HepG2 (cell line): Measurements from ENCODE around the gene FBXO44. TPM values are rescaled to one million over a fixed set of nuclear protein-coding genes. Genes with fewer than 3 reads are reported as not detected.
A peak's percentile ranks its signal among the peaks of the same experiment; 100 is the strongest.

Experiments
- ASH2L ChIP-seq: fragments of 300-600, 200-600 bp; sonication (generic); IDR thresholded peaks from 2 replicates; pipeline ENCODE4 v1.7.0; 2017; ENCODE audit warnings: low read depth, mild to moderate bottlenecking, moderate library complexity, mixed read lengths, low read length; ENCODE audit not compliant: insufficient read length
- CBX2 ChIP-seq, 2 experiments: fragments of 200-600 bp in 1 of 2; sonication (generic); formaldehyde crosslinking in 1 of 2; IDR thresholded peaks; 2 replicates each; pipeline versions ENCODE4 v1.7.0 to v1.8.1; 2018 to 2022; ENCODE audit warnings: low read depth in 2 of 2, low read length in 1 of 2, mild to moderate bottlenecking in 1 of 2, missing genetic modification reagents in 1 of 2
- GFI1 ChIP-seq: sonication (generic); formaldehyde crosslinking; IDR thresholded peaks from 2 replicates; pipeline ENCODE4 v1.5.0; 2020; ENCODE audit warnings: missing genetic modification reagents, mild to moderate bottlenecking, borderline replicate concordance
- GZF1 ChIP-seq: sonication (generic); formaldehyde crosslinking; IDR thresholded peaks from 2 replicates; pipeline ENCODE4 v1.5.1; 2020; ENCODE audit warnings: mild to moderate bottlenecking, missing genetic modification reagents
- HIC2 ChIP-seq: sonication (generic); formaldehyde crosslinking; IDR thresholded peaks from 2 replicates; pipeline ENCODE4 v1.9.0; 2022; ENCODE audit warnings: low read depth, missing genetic modification reagents
- NR2F6 ChIP-seq, 2 experiments: IDR thresholded peaks; 2 replicates each; pipeline ENCODE4 v1.6.1; 2016; ENCODE audit warnings: antibody characterized with exemption in 1 of 2, mild to moderate bottlenecking in 1 of 2
- POLR2G ChIP-seq: fragments of 200-400 bp; formaldehyde crosslinking; IDR thresholded peaks from 2 replicates; pipeline ENCODE4 v1.6.1; 2018; ENCODE audit warnings: mild to moderate bottlenecking, low read depth, low read length, moderate library complexity
- REXO4 ChIP-seq: sonication (generic); formaldehyde crosslinking; IDR thresholded peaks from 2 replicates; pipeline ENCODE4 v1.8.0; 2022; ENCODE audit warnings: missing genetic modification reagents, mild to moderate bottlenecking, borderline replicate concordance
- SIN3B ChIP-seq: fragments of 150-350 bp; IDR thresholded peaks from 2 replicates; pipeline ENCODE4 v1.6.1; 2014; ENCODE audit warnings: low read length
- SRY ChIP-seq: sonication (generic); formaldehyde crosslinking; IDR thresholded peaks from 2 replicates; pipeline ENCODE4 v1.8.0; 2022; ENCODE audit warnings: mild to moderate bottlenecking, missing genetic modification reagents
- ZBTB2 ChIP-seq: sonication (generic); formaldehyde crosslinking; IDR thresholded peaks from 2 replicates; pipeline ENCODE4 v1.8.0; 2022; ENCODE audit warnings: low read depth, missing genetic modification reagents
- ZBTB25 ChIP-seq: IDR thresholded peaks from 2 replicates; pipeline ENCODE4 v1.6.1; 2018; ENCODE audit warnings: missing genetic modification reagents
- ZGPAT ChIP-seq: IDR thresholded peaks from 2 replicates; pipeline ENCODE4 v1.6.1; 2016; ENCODE audit warnings: mild to moderate bottlenecking
- ZNF331 ChIP-seq: sonication (generic); formaldehyde crosslinking; IDR thresholded peaks from 2 replicates; pipeline ENCODE4 v1.4.0; 2020; ENCODE audit warnings: missing genetic modification reagents
- ZNF414 ChIP-seq: sonication (generic); formaldehyde crosslinking; IDR thresholded peaks from 2 replicates; pipeline ENCODE4 v1.5.0; 2020; ENCODE audit warnings: missing genetic modification reagents
- ZNF558 ChIP-seq: sonication (generic); formaldehyde crosslinking; IDR thresholded peaks from 2 replicates; pipeline ENCODE4 v1.9.0; 2022; ENCODE audit warnings: mild to moderate bottlenecking, missing genetic modification reagents, borderline replicate concordance
- ZNF569 ChIP-seq: sonication (generic); formaldehyde crosslinking; IDR thresholded peaks from 2 replicates; pipeline ENCODE4 v1.5.0; 2020; ENCODE audit warnings: mild to moderate bottlenecking, missing genetic modification reagents, moderate library complexity, borderline replicate concordance
- ZNF589 ChIP-seq: sonication (generic); formaldehyde crosslinking; conservative IDR thresholded peaks from 2 replicates; pipeline ENCODE4 v1.8.0; 2022; ENCODE audit warnings: mild to moderate bottlenecking, moderate library complexity, missing genetic modification reagents
- ZSCAN25 ChIP-seq: sonication (generic); formaldehyde crosslinking; IDR thresholded peaks from 2 replicates; pipeline ENCODE4 v1.8.0; 2022; ENCODE audit warnings: mild to moderate bottlenecking, missing genetic modification reagents
- polyA plus RNA-seq, 8 experiments: library from polyadenylated mRNA; depleted of rRNA in 3 of 8; stranded (reverse) in 7 of 8; unstranded in 1 of 8; fragments of >200 nt; fragmentation: Illumina TruSeq in 4 of 8; extraction: Trizol in 4 of 8; gene quantifications; 2 replicates each; pipeline versions ENCODE4 v1.2.1 to v1.2.3, GENCODE V29; 2011 to 2016; ENCODE audit warnings: low read depth in 4 of 8, missing spikeins in 1 of 8, mixed read lengths in 1 of 8; ENCODE audit not compliant: insufficient read depth in 1 of 8
- total RNA-seq, 5 experiments: library from RNA; depleted of rRNA; stranded (reverse); fragments of >200 nt; fragmentation: Illumina TruSeq; extraction: Trizol; gene quantifications; 2 replicates each; pipeline ENCODE4 v1.2.3, GENCODE V29; 2016; ENCODE audit warnings: low read depth in 1 of 5

The FBXO44 gene
- total and polyA plus RNA-seq, 2 of the 13 experiments (the other 11 are each of a cell fraction or from before 2014, with no cell fraction given): 22.4 to 27.9 TPM

GRCh38 chr1:11681071-11681771, 26.5 kb downstream of the FBXO44 start, which contains the start of gene MAD2L2 (continued):
- TF ChIP-seq ZNF589 (CRISPR knock-in tag): 0 out of 2 replicates have a peak, but pooled peaks have one; percentile 31
- no peak for TF ChIP-seq ZNF569
- TF ChIP-seq SIN3B: no peak
- no peak for TF ChIP-seq ASH2L
- TF ChIP-seq ZSCAN25 (CRISPR knock-in tag): peak; percentile 63; the same call in 1 of the 2 replicates
- TF ChIP-seq ZGPAT (CRISPR knock-in tag): peak; percentile 51; the same call in 1 of the 2 replicates
- peak; percentile 83; the same call in 1 of the 2 replicates for TF ChIP-seq ZNF414 (CRISPR knock-in tag)
- peak; percentile 55; the same call in 1 of the 2 replicates for TF ChIP-seq ZNF331 (CRISPR knock-in tag)
- peak; percentile 60 for TF ChIP-seq POLR2G
- TF ChIP-seq ZNF558 (CRISPR knock-in tag): peak; percentile 64; the same call in 1 of the 2 replicates
- peak; percentile 63; the same call in 1 of the 2 replicates for TF ChIP-seq GFI1
- TF ChIP-seq SRY (CRISPR knock-in tag): peak; percentile 69
- TF ChIP-seq REXO4 (CRISPR knock-in tag): no peak
- no peak for TF ChIP-seq NR2F6 (IDR thresholded peaks at IDR 0.05)
- TF ChIP-seq NR2F6 (CRISPR knock-in tag; IDR thresholded peaks at IDR 0.05): peak; percentile 23; the same call in 1 of the 2 replicates
- peak; percentile 91; the same call in 1 of the 2 replicates for TF ChIP-seq ZBTB25 (CRISPR knock-in tag)
- peak; percentile 95 for TF ChIP-seq ZBTB2 (CRISPR knock-in tag)
- no peak for TF ChIP-seq CBX2 (IDR thresholded peaks at IDR 0.05; ENCODE audit: low read depth, low read length)
- TF ChIP-seq CBX2 (CRISPR knock-in tag; IDR thresholded peaks at IDR 0.05; ENCODE audit: low read depth): no peak
- 0 out of 2 replicates have a peak, but pooled peaks have one; percentile 10 for TF ChIP-seq HIC2
- TF ChIP-seq GZF1 (CRISPR knock-in tag): no peak
